Measurements from ENCODE around the gene SLC27A2.

DNA sequence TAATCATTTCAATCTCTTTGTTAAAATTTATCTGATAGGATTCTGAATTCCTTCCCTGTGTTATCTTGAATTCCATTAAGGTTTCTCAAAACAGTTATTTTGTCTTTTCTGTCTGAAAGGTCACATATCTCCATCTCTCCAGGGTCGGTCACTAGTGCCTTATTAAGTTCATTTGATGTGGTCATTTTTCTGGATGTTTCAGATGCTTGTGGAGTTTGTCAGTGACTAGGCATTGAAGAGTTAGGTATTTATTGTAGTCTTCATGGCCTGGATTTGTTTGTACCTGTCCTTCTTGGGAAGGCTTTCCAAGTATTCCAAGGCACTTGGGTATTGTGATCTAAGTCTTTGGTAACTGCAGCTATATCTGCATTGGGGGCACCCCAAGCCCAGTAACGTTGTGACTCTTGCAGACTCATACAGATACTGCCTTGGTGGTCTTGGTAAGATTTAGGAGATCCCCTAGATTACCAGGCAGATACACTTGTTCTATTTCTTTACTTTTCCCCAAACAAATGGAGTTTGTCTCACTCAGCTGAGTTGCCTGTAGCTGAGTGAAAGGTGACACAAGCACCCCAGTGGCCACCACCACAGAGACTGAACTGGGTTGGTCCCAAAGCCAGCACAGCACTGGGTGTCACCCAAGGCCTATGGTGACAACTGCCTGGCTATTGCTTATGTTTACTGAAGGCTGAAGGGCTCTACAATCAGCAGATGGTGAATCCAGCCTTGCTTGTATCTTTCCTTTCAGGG lies 18.9 kb upstream of the SLC27A2 start:
- TF ChIP-seq, protein P1, sequence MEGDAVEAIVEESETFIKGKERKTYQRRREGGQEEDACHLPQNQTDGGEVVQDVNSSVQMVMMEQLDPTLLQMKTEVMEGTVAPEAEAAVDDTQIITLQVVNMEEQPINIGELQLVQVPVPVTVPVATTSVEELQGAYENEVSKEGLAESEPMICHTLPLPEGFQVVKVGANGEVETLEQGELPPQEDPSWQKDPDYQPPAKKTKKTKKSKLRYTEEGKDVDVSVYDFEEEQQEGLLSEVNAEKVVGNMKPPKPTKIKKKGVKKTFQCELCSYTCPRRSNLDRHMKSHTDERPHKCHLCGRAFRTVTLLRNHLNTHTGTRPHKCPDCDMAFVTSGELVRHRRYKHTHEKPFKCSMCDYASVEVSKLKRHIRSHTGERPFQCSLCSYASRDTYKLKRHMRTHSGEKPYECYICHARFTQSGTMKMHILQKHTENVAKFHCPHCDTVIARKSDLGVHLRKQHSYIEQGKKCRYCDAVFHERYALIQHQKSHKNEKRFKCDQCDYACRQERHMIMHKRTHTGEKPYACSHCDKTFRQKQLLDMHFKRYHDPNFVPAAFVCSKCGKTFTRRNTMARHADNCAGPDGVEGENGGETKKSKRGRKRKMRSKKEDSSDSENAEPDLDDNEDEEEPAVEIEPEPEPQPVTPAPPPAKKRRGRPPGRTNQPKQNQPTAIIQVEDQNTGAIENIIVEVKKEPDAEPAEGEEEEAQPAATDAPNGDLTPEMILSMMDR (IDR thresholded peaks at IDR 0.05), result no peak
- TF ChIP-seq POLR2A (IDR thresholded peaks at IDR 0.05), result no peak
